Tibial nerve (tissue), 4 donors: Measurements from ENCODE around the gene FSTL1. TPM values are rescaled to one million over a fixed set of nuclear protein-coding genes. Genes with fewer than 3 reads are reported as not detected.
"Not testable (repeated sequence)": the region's sequence is repeated elsewhere in the genome, so short reads cannot be mapped to it uniquely, and the experiment has no call there.

ENCODE experiments used
- DNase-seq, 2 donors: peaks; one replicate each; pipeline ENCODE4 v3.0.0-alpha.2; 2019; ENCODE audit warnings: low spot score in 2 of 2
- H3K27ac ChIP-seq, 4 donors: fragments of 200-600 bp; sonication (generic) in 3 of 4; one replicate each; pipeline ENCODE4 v1.5.1; 2017 to 2019; ENCODE audit warnings: mild to moderate bottlenecking in 1 of 4
- H3K27me3 ChIP-seq, 2 donors: fragments of 200-600 bp; sonication (generic) in 1 of 2; one replicate each; pipeline versions ENCODE4 v1.5.1 to v1.6.0; 2017 to 2019
- H3K36me3 ChIP-seq, 3 donors: fragments of 200-600 bp; sonication (generic); one replicate each; pipeline ENCODE4 v1.5.1; 2018 to 2019
- H3K4me1 ChIP-seq, 4 donors: fragments of 200-600 bp; sonication (generic) in 3 of 4; one replicate each; pipeline ENCODE4 v1.5.1; 2017 to 2019
- H3K4me3 ChIP-seq, 4 donors: fragments of 200-600 bp; sonication (generic) in 3 of 4; one replicate each; pipeline ENCODE4 v1.5.1; 2017 to 2019; ENCODE audit warnings: mild to moderate bottlenecking in 1 of 4, moderate library complexity in 1 of 4
- H3K9me3 ChIP-seq, 4 donors: fragments of 200-600 bp; sonication (generic) in 3 of 4; one replicate each; pipeline ENCODE4 v1.5.1; 2017 to 2019
- CTCF ChIP-seq, 5 experiments: fragments of 200-600 bp in 3 of 5; fragments of 450-650 bp in 2 of 5; sonication (generic) in 3 of 5; IDR thresholded peaks; one replicate each; pipeline ENCODE4 v1.5.1; 2016 to 2019; ENCODE audit warnings: antibody characterized with exemption in 5 of 5, mild to moderate bottlenecking in 3 of 5, moderate library complexity in 2 of 5
- EP300 ChIP-seq, 2 donors: sonication (generic); formaldehyde crosslinking; IDR thresholded peaks; one replicate each; pipeline ENCODE4 v1.6.1; 2017; ENCODE audit warnings: antibody characterized with exemption in 2 of 2, mild to moderate bottlenecking in 1 of 2
- POLR2A ChIP-seq, 2 donors: fragments of 450-650 bp; IDR thresholded peaks; one replicate each; pipeline ENCODE4 v1.6.1; 2017; ENCODE audit warnings: antibody characterized with exemption in 2 of 2, mild to moderate bottlenecking in 2 of 2, moderate library complexity in 2 of 2
- WGBS, 2 donors: methylation state at CpG; one replicate each; pipeline ENCODE4 v1.1.5; 2018; 5-methylcytosine and 5-hydroxymethylcytosine counted together
- total RNA-seq, 4 donors: library from RNA; depleted of rRNA; stranded (reverse); fragments of >200 nt; gene quantifications; one replicate each; pipeline ENCODE4 v1.1.0, GENCODE V29; 2016

Gene FSTL1
- total RNA-seq, 4 donors from 2014 or later = 389 to 942 (median 486) TPM

DNA sequence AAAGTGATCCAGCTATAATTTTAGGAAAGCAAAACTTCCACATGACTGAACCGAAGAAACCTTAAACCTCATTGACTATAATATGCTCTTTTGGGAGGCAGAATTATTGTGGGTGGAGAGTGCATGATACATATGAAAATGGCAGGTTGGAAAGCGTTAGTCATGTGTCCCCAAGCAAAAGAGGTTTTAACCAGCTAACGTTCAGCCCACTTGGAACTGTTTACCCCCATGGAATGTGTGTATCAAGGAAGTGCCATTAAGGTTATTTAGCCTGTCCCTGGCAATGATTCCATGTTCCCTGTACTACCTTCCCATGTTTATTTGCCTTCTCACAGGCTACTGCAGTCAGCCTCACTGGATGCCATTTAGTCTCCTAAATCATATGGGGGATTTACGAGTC, 57.5 kb downstream of the FSTL1 start:
- TF ChIP-seq CTCF (IDR thresholded peaks at IDR 0.05) = no peak
- no peak for TF ChIP-seq EP300 (IDR thresholded peaks at IDR 0.05)
- no peak for TF ChIP-seq POLR2A (IDR thresholded peaks at IDR 0.05)
- Histone ChIP-seq H3K36me3 (peaks cover 7 to 54% (median 9%) of the 10 kb centered on the region in 3 donors), H3K27me3 (no peaks in the 10 kb centered on the region), H3K4me1 (peaks cover 0 to 9% (median 0%) of the 10 kb centered on the region in 4 donors), H3K4me3 (no peak overlapping the region), H3K9me3 (no peaks in the 10 kb centered on the region), H3K27ac (no peak overlapping the region)
- no peak for DNase-seq
- WGBS, 2 donors = 60 to 71% methylated on average over 4 of the region's 4 CpGs

DNA sequence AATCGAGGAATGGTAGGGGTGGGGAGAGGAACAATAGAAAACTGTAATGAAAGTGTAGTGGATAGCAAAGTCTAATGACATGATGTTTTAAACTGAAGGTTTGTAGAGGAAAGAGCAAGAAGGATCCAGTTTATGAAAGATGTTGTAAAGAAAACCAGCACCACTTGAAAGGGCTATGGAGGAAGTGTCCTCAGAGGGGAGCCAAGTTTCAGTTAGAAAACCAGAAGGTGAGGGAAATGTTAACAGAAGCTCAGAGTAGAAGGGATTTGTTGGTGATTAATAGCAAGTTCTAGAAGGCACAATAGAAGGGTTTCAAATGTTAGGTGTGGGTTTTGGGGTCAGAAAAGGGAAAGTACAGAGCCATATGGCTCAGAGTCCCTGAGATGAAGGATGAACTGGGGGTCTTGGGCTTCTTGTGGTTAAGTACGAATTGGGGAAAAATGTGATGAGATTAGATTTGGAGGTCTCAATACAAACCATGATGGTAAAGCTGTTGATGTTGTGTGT, 67.8 kb downstream of the FSTL1 start:
- WGBS, 2 donors = 85 to 86% methylated on average over 2 of the region's 2 CpGs
- Histone ChIP-seq H3K36me3 (no peaks in the 10 kb centered on the region), H3K9me3 (peaks cover 0 to 3% (median 0%) of the 10 kb centered on the region in 4 donors), H3K27me3 (no peaks in the 10 kb centered on the region), H3K4me1 (no peaks in the 10 kb centered on the region), H3K27ac (no peak overlapping the region), H3K4me3 (no peak overlapping the region)
- TF ChIP-seq POLR2A (IDR thresholded peaks at IDR 0.05) (no peak), CTCF (IDR thresholded peaks at IDR 0.05) (no peak), EP300 (IDR thresholded peaks at IDR 0.05) (no peak)
- DNase-seq = no peak

GRCh38 chr3:120381503-120381902, 69.3 kb downstream of the FSTL1 start:
- TF ChIP-seq CTCF (IDR thresholded peaks at IDR 0.05) = no peak
- no peak for TF ChIP-seq POLR2A (IDR thresholded peaks at IDR 0.05)
- no peak for TF ChIP-seq EP300 (IDR thresholded peaks at IDR 0.05)

GRCh38 chr3:120377948-120378347, 72.8 kb downstream of the FSTL1 start:
- not testable (repeated sequence) for H3K27ac ChIP-seq, H3K27me3 ChIP-seq, H3K4me1 ChIP-seq, H3K36me3 ChIP-seq, H3K9me3 ChIP-seq, H3K4me3 ChIP-seq, DNase-seq
- WGBS, 2 donors = 78 to 80% methylated on average over 6 to 12 of the region's 12 CpGs

More at GRCh38 chr3:120381503-120381902, 69.3 kb downstream of the FSTL1 start:
- Histone ChIP-seq H3K36me3 (no peaks in the 10 kb centered on the region), H3K4me1 (no peaks in the 10 kb centered on the region), H3K27me3 (no peaks in the 10 kb centered on the region), H3K9me3 (peaks cover 0 to 3% (median 0%) of the 10 kb centered on the region in 4 donors), H3K4me3 (no peak overlapping the region), H3K27ac (no peak overlapping the region)
- 87 to 92% methylated on average over 2 of the region's 2 CpGs for WGBS, 2 donors
- DNase-seq = no peak

DNA sequence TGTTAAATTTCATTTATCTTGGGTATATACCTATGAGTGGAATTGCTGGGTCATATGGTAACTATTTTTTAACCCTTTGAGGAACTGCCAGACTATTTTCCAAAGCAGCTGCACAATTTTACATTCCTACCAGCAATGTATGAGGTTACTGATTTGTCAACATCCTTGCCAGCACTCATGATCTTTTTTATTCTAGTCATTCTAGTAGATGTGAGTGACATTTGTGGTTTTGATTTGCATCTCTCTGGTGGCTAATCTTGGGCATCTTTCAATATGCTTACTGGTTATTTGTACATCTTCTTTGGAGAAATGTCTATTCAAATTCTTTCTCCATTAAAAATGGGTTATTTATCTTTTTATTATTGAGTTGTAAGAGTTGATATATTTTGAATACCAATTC, 80.3 kb downstream of the FSTL1 start:
- Histone ChIP-seq H3K27me3 (no peaks in the 10 kb centered on the region), H3K9me3 (no peaks in the 10 kb centered on the region), H3K27ac (no peak overlapping the region), H3K4me1 (no peaks in the 10 kb centered on the region), H3K4me3 (no peak overlapping the region), H3K36me3 (no peaks in the 10 kb centered on the region)
- TF ChIP-seq CTCF (IDR thresholded peaks at IDR 0.05) (no peak), POLR2A (IDR thresholded peaks at IDR 0.05) (no peak), EP300 (IDR thresholded peaks at IDR 0.05) (no peak)
- DNase-seq = no peak

- Histone ChIP-seq H3K27me3 (no peaks in the 10 kb centered on the region), H3K27ac (no peak overlapping the region), H3K36me3 (no peaks in the 10 kb centered on the region), H3K9me3 (no peaks in the 10 kb centered on the region), H3K4me1 (no peaks in the 10 kb centered on the region), H3K4me3 (no peak overlapping the region)
- DNase-seq = no peak
- WGBS, 2 donors = 54 to 75% methylated on average over 2 of the region's 2 CpGs
- TF ChIP-seq EP300 (IDR thresholded peaks at IDR 0.05) = no peak
- TF ChIP-seq POLR2A (IDR thresholded peaks at IDR 0.05) = no peak
- TF ChIP-seq CTCF (IDR thresholded peaks at IDR 0.05) = no peak
These were observed 81.7 kb downstream of the FSTL1 start for GRCh38 chr3:120369037-120369467.
